PC-9 (cell line): ENCODE data around the gene SEC23IP. TPM values are rescaled to one million over a fixed set of nuclear protein-coding genes. Genes with fewer than 3 reads are reported as not detected.

Experiments used
- BruUV-seq: library from RNA; stranded (reverse); fragments of 400-500 nt; replicated peaks from 2 replicates; lab custom pipeline; 2021; lab: Mats Ljungman, UMichigan
- CTCF ChIA-PET: fragments of 300-600 bp; sonication (Branson Sonifier 250); formaldehyde crosslinking; loops from one replicate; lab custom pipeline; 2022; ENCODE audit warnings: antibody characterized with exemption; lab: Charles Lee
- POLR2A ChIA-PET: fragments of 300-600 bp; sonication (Branson Sonifier 250); formaldehyde crosslinking; loops from one replicate; lab custom pipeline; 2022; ENCODE audit warnings: antibody characterized with exemption; ENCODE audit not compliant: unreplicated experiment; lab: Charles Lee
- DNase-seq, 2 experiments: peaks; one replicate each; pipeline versions ENCODE4 v3.0.0 to v3.0.0-alpha.2; 2015 to 2022; ENCODE audit warnings: mixed read lengths in 1 of 2
- H2AFZ ChIP-seq: fragments of 200-600 bp; sonication (generic); 2 replicates; pipeline ENCODE4 v1.8.1; 2017; ENCODE audit warnings: antibody characterized with exemption
- H3F3A ChIP-seq: fragments of 200-600 bp; sonication (generic); 2 replicates; pipeline ENCODE4 v1.8.1; 2017; ENCODE audit warnings: antibody characterized with exemption, mild to moderate bottlenecking, low read depth; ENCODE audit not compliant: insufficient read depth
- H3K27ac ChIP-seq: fragments of 200-600 bp; sonication (generic); 2 replicates; pipeline ENCODE4 v1.6.1; 2016; ENCODE audit warnings: mixed run types
- H3K27me3 ChIP-seq: fragments of 200-600 bp; sonication (generic); 2 replicates; pipeline ENCODE4 v1.6.1; 2016; ENCODE audit warnings: low read depth, mixed run types; ENCODE audit not compliant: insufficient read depth
- H3K36me3 ChIP-seq: fragments of 200-600 bp; sonication (generic); 2 replicates; pipeline ENCODE4 v1.6.1; 2016; ENCODE audit warnings: low read depth, mixed run types
- H3K4me1 ChIP-seq: fragments of 200-600 bp; sonication (generic); replicated peaks from 2 replicates; pipeline ENCODE4 v1.6.1; 2016; ENCODE audit warnings: mixed run types; ENCODE audit not compliant: insufficient read depth
- H3K4me2 ChIP-seq: fragments of 200-600 bp; sonication (generic); 2 replicates; pipeline ENCODE4 v1.6.1; 2017; ENCODE audit warnings: mixed run types
- H3K4me3 ChIP-seq: fragments of 200-600 bp; sonication (generic); 2 replicates; pipeline ENCODE4 v1.6.1; 2016; ENCODE audit warnings: mixed run types
- H3K79me2 ChIP-seq: fragments of 200-600 bp; sonication (generic); 2 replicates; pipeline ENCODE4 v1.6.1; 2017; ENCODE audit warnings: low read depth, mixed run types
- H3K9me2 ChIP-seq: fragments of 200-600 bp; sonication (generic); 2 replicates; pipeline ENCODE4 v1.8.1; 2017; ENCODE audit warnings: mild to moderate bottlenecking; ENCODE audit not compliant: insufficient read depth
- H3K9me3 ChIP-seq: fragments of 200-600 bp; sonication (generic); 2 replicates; pipeline ENCODE4 v1.8.1; 2016; ENCODE audit warnings: low read depth; ENCODE audit not compliant: insufficient read depth
- H4K20me1 ChIP-seq: fragments of 200-600 bp; sonication (generic); 2 replicates; pipeline ENCODE4 v1.8.1; 2017; ENCODE audit not compliant: insufficient read depth
- CTCF ChIP-seq: fragments of 200-600 bp; sonication (generic); conservative IDR thresholded peaks from 2 replicates; pipeline ENCODE4 v1.6.1; 2017; ENCODE audit warnings: mixed run types, antibody characterized with exemption, mild to moderate bottlenecking, moderate library complexity
- EZH2 ChIP-seq: fragments of 200-600 bp; sonication (generic); IDR thresholded peaks from 2 replicates; pipeline ENCODE4 v1.8.0; 2017; ENCODE audit warnings: antibody characterized with exemption, low read depth
- intact Hi-C: fragments of 100-400 bp; cut with micrococcal nuclease; formaldehyde crosslinking; loops from one replicate; pipeline ENCODE4 v1.10.0; 2022; ENCODE audit not compliant: unreplicated experiment
- total RNA-seq: library from RNA; stranded (reverse); gene quantifications from 2 replicates; pipeline ENCODE4 v1.2.3, GENCODE V29; 2021

The SEC23IP gene
- total RNA-seq, 1 experiment from 2014 or later = 33.2 TPM

DNA sequence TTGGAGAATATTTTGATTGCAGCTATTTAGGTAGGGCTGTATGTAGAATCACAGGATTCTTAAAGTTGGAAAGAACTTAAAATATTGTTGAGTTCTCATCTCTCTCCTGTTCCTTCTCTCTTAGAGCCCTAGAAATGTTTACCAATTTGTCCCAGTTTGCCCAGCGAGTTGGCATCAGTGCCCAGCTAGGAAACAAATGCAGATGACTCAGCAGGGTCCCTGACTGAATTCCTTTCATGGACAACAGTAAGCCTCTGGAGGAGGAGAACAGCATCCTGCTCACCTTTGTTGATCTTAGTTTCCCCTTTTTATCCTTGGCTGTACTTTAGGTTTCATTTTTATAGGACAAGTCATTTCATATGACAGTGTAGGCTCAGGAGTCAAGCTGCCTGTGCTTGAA, 89.3 kb downstream of the SEC23IP start:
- no peaks in the 10 kb centered on the region for H3F3A ChIP-seq
- no TSS peak for BruUV-seq

GRCh38 chr10:119988333-119988732, 95.8 kb downstream of the SEC23IP start:
- POLR2A ChIA-PET = no interaction called here
- TF ChIP-seq CTCF (no peak), EZH2 (no peak)
- intact Hi-C loops = no loop called here
- H3K79me2 ChIP-seq = no peaks in the 10 kb centered on the region
- no peaks in the 10 kb centered on the region for H3K27me3 ChIP-seq
- no peak for DNase-seq
- no peaks in the 10 kb centered on the region for H3K36me3 ChIP-seq
- H3K9me2 ChIP-seq = no peaks in the 10 kb centered on the region
- CTCF ChIA-PET = no interaction called here
- no peaks in the 10 kb centered on the region for H3K9me3 ChIP-seq
- no peak overlapping the region for H3K27ac ChIP-seq
- H4K20me1 ChIP-seq = no peaks in the 10 kb centered on the region
- BruUV-seq = no TSS peak
- H3K4me1 ChIP-seq = no peaks in the 10 kb centered on the region
- H3K4me3 ChIP-seq = no peak overlapping the region
- no peaks in the 10 kb centered on the region for H3F3A ChIP-seq
- no peak overlapping the region for H3K4me2 ChIP-seq
- H2AFZ ChIP-seq = no peak overlapping the region

More for the DNA sequence above, 89.3 kb downstream of the SEC23IP start:
- Histone ChIP-seq H3K9me2 (no peaks in the 10 kb centered on the region), H3K79me2 (no peaks in the 10 kb centered on the region), H3K27ac (no peak overlapping the region), H3K4me3 (no peak overlapping the region), H4K20me1 (no peaks in the 10 kb centered on the region), H3K9me3 (no peaks in the 10 kb centered on the region), H3K4me1 (no peaks in the 10 kb centered on the region), H2AFZ (no peak overlapping the region), H3K4me2 (no peak overlapping the region; the same call in 1 of the 2 replicates), H3K36me3 (no peaks in the 10 kb centered on the region), H3K27me3 (no peaks in the 10 kb centered on the region)
- TF ChIP-seq CTCF = no peak
- TF ChIP-seq EZH2 = no peak
- ChIA-PET POLR2A (no interaction called here), CTCF (no interaction called here)
- intact Hi-C loops = no loop called here
- no peak for DNase-seq

DNA sequence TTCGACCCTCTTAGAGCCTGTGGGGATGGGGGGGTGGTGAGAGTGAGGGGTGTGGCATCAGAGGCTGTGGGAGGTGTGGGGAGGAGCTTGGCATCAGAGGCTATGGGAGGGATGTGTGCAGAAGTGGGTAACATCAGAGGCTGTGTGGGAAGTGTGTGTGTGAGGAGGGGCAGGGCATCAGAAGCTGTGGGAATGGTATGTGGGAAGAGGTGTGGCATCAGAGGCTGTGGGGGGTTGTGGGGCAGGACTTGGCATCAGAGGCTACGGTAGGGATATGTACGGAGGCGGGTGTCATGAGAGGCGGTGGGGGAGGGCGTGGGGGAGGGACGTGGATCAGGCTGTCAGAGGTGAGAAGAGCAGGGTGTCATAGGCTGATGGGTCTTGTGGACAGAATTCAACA, 97.4 kb downstream of the SEC23IP start:
- intact Hi-C loops = no loop called here
- Histone ChIP-seq H3F3A (no peaks in the 10 kb centered on the region), H3K9me2 (no peaks in the 10 kb centered on the region), H3K9me3 (no peaks in the 10 kb centered on the region), H3K36me3 (no peaks in the 10 kb centered on the region), H3K4me1 (no peaks in the 10 kb centered on the region), H3K4me3 (no peak overlapping the region), H2AFZ (no peak overlapping the region), H3K4me2 (no peak overlapping the region), H3K27ac (no peak overlapping the region), H3K27me3 (no peaks in the 10 kb centered on the region), H3K79me2 (no peaks in the 10 kb centered on the region), H4K20me1 (no peaks in the 10 kb centered on the region)
- no peak for DNase-seq
- TF ChIP-seq CTCF = no peak
- no peak for TF ChIP-seq EZH2
- ChIA-PET POLR2A (no interaction called here), CTCF (no interaction called here)
- BruUV-seq = no TSS peak
